Stromal cell of bone marrow (primary cell): ENCODE results near the gene JCHAIN.
"Not testable (repeated sequence)": the region's sequence is repeated elsewhere in the genome, so short reads cannot be mapped to it uniquely, and the experiment has no call there.

Experiments used
- DNase-seq: peaks from one replicate; pipeline ENCODE4 v3.0.0-alpha.2; 2012; ENCODE audit warnings: low read depth

The JCHAIN gene

DNA sequence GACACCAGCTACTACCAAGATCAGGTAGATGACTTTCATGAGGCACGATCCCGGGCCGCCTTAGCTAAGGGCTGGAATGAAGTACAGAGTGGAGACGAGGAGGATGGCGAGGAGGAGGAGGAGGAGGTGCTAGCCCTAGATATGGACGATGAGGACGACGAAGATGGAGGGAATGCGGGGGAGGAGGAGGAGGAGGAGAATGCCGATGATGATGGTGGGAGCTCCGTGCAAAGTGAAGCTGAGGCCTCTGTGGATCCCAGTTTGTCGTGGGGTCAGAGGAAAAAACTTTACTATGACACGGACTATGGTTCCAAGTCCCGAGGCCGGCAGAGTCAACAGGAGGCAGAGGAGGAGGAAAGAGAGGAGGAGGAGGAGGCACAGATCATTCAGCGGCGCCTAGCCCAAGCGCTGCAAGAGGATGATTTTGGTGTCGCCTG, 22.5 kb upstream of the JCHAIN start:
- no peak for DNase-seq

- DNase-seq, result peak; percentile 99
Measured at GRCh38 chr4:70687821-70688794, 21.8 kb upstream of the JCHAIN start, which contains the start of gene UTP3. TSS of gene UTP3 (plus strand) at chr4:70688532. CDS start at chr4:70688678, 146 bp downstream.

DNA sequence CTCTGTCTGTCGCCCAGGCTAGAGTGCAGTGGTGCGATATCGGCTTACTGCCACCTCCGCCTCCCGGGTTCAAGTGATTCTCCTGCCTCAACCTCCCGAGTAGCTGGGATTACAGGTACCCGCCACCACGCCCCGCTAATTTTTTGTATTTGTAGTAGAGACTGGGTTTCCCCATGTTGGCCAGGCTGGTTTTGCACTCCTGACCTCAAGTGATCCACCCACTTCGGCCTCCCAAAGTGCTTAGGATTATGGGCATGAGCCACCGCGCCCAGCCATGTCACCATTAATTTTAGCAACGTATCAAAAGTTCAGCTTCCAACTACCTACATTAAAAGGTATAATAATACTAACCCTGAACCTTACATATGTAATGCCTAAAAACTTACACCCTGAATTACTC, 21.1 kb upstream of the JCHAIN start:
- no peak for DNase-seq

DNA sequence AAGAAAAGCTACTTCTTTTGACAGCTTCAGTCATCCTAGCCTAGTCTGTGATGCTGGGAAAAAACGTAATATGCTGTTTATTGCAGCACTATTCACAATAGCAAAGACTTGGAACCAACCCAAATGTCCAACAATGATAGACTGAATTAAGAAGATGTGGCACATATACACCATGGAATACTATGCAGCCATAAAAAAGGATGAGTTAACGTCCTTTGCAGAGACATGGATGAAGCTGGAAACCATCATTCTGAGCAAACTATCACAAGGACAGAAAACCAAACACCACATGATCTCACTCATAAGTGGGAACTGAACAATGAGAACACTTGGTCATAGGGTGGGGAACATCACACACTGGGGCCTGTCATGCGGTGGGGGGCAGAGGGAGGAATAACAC, 15.8 kb upstream of the JCHAIN start:
- not testable (repeated sequence) for DNase-seq

- DNase-seq, result no peak
Measured at GRCh38 chr4:70681704-70682103, 15.4 kb upstream of the JCHAIN start.

DNA sequence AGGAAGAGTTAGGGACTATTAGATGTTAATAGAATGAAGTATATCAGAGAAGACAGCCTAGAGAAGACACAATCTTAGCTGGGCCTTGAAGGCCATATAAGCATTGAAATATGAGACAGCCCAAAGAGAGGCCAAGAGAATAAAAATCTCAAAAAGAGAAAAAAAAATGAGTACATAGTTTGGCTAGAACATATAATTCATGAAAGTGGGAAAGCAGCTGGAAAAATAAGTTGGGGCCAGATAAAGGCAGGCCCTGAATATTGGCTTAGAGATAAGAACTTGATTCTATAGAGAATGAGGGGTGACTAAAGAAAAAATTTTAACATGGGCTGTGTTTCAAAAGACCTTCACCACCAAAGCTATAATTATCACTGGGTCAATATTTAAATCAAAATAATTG, 14.6 kb upstream of the JCHAIN start:
- DNase-seq, result no peak

- no peak for DNase-seq
Measured at GRCh38 chr4:70678383-70678999, 12.2 kb upstream of the JCHAIN start.

DNA sequence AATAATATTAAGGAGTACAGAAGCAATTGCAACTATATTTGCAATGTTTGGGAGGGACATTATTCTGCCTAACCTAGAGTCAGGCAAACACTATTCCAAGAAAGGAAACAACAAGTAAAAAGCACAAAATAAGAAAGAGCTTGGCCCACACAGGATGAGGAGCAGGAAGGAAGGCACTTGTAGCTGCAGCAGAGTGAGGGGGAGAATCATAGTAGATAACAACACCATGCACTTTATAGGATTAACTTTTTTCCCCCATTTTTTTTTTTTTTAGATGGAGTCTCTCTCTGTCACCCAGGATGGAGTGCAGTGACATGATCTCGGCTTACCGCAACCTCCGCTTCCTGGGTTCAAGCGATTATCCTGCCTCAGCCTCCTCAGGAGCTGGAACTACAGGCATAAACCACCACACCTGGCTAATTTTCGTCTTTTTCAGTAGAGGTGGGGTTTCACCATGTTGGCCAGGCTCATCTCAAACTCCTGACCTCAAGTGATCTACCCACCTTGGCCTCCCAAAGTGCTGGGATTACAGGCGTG, 10.3 kb upstream of the JCHAIN start:
- DNase-seq, result no peak

- no peak for DNase-seq
Measured at GRCh38 chr4:70674731-70675130, 8.4 kb upstream of the JCHAIN start.

DNA sequence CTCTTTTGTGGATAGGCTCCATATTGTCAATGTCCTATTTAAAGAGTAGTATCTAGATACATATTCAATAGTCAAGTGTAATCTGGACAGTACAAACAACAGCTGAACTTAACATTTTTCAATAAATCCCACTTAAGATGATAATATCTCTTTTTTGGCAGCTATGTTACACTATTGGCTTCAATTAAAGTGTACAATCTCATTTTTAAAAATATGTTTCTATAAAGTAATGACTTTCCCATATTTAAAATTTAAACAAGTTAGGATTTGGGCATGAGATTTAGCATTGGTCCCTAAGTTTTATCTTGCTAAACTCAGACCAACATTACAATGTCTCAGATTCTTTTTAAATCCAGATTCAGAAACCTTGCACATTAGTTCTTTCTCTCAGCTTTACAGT, 7.9 kb upstream of the JCHAIN start:
- DNase-seq, result no peak

DNA sequence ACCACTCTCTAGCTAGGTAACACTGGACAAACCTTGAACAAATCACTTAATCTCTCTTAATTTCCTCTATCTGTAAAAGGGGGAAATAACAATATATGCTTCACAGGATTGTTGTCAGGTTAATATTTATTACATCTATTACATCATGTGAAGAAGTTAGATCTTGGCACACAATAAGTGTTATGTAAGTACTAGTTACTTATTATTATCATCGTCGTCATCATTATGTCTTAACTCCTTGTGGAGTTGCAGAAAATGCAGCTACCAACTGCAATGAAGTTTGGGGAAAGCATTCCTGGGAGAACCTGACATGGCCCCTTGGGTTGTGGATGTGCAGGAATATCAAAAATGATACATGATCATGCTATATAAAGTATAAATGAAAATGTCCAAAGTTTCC, 4.8 kb upstream of the JCHAIN start:
- DNase-seq, result no peak

DNA sequence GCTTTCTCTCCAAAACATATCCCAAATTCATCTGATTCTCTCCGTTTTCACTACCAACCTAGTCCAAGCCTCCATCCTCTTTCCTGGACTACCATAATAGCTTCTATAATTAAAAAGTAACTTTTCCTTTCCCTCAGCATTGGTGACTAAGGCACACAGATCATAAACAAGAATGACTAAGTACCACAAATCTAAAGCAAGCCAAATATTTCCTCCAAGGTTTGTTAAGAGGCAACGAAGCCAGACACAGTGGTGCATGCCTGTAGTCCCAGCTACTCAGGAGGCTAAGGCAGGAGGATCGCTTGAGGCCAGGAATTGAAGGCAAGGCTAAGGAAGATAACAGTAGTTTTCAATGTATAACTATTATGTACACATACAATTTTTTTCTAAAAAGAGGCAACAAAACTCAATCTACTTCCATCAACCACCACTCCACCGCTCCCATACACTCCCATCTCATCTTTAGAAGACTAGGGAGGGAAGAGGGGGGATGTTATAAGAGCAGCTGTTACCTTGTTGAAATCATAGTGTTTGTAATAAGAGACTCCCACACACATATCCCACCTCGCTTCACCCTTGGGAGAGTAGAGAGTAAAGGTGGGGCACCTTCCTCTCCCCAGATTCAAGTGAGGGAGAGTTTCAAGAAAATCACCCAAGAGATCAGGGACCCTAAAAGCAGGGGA, 4.2 kb upstream of the JCHAIN start:
- peak; percentile 51 for DNase-seq

DNA sequence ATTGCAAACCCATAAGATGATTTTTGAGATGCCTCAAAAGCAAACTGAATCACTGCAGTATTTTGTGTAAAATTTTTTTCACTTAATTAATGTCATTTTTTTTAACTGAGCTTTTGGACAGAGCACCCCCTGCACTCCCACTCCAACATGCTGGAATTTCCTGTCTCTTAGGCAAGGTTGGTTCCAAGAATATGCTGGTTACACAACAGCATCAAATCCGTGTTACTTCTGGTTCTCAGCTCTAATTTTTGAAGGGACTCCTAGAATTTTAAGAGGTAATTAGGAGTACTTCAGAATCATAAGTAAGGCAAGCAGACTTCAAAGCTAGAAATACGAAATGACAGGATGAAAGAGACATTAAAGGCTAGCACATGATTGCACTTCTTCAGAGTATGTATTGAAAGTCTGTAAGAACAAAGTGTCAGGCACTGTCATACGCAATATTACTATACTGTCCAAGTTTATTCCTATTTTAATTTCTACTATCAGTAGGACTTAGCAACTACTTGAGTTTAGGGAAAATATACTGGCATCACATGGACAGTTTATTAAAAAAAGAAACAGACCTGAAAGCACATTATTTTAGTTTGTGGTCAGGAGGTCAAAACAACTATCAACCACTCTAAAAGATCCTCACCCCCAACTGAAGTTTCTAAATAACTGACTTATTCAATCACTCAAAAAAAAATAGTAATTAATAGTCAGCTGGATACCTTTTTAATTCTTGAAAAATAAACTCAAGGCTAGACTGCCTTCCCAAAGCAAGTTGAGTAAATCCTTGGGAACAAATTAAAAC, 1.6 kb upstream of the JCHAIN start:
- DNase-seq, result no peak

DNA sequence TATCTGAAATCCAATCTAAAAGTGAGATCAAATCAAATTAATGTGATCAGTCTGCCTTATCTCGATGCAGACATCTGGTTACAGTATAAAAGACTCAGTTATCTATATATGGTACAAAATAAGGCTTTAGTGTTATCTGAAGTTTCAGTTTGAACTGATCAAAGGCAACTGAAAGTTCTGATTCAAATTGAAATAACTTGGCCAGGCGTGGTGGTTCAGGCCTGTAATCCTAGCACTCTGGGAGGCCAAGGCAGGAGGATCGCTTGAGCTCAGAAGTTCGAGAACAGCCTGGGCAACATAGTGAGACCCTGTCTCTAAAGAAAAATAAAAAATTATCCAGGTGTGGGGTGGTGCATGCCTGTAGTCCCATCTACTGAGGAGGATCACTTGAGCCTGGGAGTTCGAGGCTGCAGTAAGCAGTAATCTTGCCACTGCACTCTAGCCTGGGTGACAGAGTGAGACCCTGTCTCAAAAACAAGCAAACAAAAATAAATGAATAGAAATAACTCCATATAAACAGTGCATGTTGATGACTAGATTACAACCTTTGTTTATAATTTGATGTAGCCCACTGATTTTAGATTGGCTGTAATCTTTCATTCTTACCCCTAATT, 4.9 kb downstream of the JCHAIN start:
- DNase-seq, result not testable (repeated sequence)

GRCh38 chr4:70660106-70660505, 6.2 kb downstream of the JCHAIN start:
- no peak for DNase-seq

GRCh38 chr4:70658418-70658817, 7.9 kb downstream of the JCHAIN start:
- DNase-seq, result no peak

DNA sequence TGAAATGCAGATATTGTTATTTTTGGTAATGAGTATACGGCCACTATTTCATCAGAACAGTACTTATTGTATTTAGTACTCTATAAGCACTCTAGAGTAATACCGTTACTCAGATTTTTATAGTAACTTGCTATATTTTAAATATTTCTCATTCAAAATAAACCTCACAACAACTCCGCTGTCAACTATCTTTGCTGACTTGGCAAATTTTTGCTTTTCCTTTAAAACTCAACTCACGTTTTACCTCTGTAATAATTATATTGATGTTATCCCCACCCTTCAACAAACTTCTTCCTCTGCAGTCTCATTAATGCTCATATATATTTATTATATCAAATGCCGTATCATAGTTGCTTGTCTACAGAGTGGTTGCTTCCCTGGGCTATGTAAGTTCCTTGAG, 9.0 kb downstream of the JCHAIN start:
- no peak for DNase-seq

DNA sequence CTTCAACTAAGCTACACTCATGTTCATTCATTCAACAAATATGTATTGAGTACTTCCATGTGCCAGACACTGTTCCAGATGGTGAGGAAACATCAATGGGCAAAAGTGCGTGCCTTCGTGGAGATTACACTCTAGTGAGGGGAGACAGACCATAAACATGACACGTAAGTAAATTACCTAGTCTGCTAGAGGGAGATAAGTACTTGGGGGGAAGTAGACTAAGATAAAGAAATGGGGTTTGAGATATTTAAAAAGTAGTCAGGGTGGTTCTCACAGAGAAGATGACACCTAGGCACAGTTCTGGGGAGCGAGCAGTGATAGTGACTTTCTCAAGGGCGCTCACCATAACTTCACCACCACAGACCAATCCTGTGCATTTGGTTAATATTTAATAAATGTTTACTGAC, 11.7 kb downstream of the JCHAIN start:
- DNase-seq, result no peak

- peak; percentile 18 for DNase-seq
Measured at GRCh38 chr4:70651864-70652506, 14.3 kb downstream of the JCHAIN start.

GRCh38 chr4:70650741-70651140, 15.6 kb downstream of the JCHAIN start:
- DNase-seq, result not testable (repeated sequence)

DNA sequence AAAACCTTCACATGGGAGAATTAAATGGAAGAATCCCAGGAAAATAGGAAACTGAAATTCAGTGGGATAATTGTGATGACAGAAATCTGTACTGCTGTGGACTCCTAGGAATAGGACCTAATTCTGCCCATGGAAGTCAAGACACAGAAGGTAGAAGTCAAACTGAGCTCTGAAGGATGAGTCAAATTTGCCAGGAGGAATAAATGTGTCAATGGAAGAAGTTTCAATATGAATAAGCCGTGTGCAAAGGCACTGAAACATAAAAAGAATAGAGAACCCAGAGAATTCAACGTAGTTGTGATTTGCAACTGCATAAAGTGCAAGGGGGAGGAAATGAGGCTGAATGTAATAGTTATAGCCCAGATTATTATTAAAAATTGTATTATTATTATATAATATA, 26.1 kb downstream of the JCHAIN start:
- DNase-seq, result no peak
